HG03108 (cell line): ENCODE measurements around the gene SLC1A7.

Experiments used
- ATAC-seq: cut with Tn5 transposase; IDR thresholded peaks from one replicate; pipeline ENCODE4 v1.9.1; 2021; ENCODE audit warnings: moderate library complexity; ENCODE audit not compliant: unreplicated experiment

SLC1A7 gene

DNA sequence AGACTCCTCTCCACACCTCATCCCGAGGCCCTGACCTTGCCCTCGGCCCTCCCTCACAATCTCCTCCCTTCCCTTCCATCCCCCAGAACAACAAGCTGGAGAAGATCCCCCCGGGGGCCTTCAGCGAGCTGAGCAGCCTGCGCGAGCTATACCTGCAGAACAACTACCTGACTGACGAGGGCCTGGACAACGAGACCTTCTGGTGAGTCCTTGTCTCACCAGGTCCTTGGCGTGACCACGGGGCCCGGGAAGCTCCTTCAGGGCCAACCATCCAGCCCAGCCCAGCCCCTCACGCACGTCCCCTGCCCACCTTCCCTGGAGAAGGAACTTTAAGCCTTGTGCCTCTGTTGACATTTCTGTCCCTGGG lies 64.9 kb downstream of the SLC1A7 start:
- ATAC-seq: no peak

DNA sequence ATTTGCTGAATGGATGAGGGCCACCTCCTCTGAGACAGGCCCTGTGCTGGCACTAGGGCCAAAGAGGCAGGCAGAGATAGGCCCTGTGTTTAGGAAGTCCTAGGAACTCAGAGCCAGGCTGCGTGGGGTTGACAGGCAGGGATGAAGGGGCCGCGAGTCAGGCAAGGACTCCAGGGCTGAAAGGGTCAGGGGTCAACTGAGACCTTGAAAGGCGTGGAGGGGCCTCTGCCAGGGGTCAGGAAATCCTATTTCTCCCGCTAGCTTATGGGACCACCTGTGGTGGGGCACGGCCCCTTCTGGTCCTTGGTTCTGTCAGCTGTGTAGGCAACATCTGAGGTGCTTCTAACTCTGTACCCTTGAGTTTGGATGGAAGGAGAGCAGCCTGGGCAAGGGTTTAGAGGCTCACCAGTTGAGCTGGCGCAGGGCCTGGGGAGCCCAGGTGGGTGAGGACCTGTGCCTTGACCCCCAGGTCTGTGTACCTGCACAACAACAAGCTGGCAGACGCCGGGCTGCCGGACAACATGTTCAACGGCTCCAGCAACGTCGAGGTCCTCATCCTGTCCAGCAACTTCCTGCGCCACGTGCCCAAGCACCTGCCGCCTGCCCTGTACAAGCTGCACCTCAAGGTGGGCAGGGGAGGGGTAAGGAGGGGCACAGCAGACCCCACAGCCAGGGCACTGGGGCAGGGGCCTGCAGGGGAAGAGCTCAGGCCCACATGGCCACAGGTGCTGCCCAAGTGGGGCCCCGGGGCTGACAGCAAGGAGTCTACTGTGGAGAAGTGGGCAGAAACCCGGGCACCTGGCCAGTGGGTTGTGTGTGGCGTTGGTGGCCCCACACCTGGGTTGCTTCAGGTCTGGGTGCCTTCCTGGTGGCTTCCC lies 65.5 kb downstream of the SLC1A7 start:
- ATAC-seq: no peak

DNA sequence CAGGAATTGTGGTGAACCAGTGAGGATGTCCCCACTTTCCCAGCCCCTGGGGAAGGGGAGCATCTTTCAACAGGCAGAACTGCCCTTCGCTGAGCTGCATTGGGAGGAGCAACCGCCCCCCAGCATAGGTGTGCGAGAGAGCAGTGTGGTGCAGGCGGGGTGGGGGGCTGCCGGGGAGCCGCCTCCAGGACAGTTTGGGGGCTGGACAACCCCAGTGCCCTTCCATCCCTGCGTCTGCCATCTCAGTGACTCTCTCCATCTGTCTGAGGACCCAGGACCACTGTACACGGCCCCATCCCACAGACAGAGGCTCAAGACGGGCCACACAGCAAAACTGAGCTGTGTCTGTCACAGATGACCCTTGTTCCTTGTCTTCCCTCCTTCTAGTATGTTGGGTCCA lies 66.3 kb downstream of the SLC1A7 start:
- no peak for ATAC-seq

DNA sequence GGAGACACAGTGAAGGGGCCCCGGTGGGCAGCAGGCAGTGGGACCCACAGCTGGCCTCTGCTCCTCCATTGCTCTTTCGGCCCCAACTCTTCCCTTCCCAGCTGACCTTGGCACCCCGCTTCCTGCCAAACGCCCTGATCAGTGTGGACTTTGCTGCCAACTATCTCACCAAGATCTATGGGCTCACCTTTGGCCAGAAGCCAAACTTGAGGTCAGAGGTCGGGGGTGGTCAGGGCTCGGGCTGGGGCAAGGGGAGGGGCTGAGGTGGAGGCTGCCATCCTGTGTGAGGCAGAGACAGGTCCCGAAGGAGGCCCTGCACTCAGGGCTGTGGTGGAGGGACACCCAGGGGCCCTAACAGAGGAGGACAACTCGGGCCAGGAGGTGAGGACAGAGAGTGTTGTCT lies 66.7 kb downstream of the SLC1A7 start:
- ATAC-seq: no peak

DNA sequence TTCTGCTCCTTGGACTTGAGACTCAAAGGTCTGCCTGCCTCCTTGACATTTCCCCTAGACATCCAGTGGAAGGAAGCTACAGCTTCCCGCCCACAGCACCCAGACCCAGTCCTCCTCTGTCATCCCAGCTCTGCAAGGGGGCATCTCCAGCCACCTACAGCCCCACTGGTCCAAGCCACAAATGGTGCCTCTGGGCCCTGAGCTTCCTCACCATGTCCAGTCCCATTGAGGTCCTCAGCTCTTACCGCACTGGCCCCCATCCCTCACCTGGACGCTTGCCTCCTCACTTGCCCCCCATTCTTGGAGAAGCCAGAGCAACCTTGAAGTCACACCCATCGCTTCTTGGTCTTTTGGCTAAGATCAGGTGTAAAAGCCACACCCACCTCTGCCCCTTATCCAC lies 67.2 kb downstream of the SLC1A7 start:
- no peak for ATAC-seq

DNA sequence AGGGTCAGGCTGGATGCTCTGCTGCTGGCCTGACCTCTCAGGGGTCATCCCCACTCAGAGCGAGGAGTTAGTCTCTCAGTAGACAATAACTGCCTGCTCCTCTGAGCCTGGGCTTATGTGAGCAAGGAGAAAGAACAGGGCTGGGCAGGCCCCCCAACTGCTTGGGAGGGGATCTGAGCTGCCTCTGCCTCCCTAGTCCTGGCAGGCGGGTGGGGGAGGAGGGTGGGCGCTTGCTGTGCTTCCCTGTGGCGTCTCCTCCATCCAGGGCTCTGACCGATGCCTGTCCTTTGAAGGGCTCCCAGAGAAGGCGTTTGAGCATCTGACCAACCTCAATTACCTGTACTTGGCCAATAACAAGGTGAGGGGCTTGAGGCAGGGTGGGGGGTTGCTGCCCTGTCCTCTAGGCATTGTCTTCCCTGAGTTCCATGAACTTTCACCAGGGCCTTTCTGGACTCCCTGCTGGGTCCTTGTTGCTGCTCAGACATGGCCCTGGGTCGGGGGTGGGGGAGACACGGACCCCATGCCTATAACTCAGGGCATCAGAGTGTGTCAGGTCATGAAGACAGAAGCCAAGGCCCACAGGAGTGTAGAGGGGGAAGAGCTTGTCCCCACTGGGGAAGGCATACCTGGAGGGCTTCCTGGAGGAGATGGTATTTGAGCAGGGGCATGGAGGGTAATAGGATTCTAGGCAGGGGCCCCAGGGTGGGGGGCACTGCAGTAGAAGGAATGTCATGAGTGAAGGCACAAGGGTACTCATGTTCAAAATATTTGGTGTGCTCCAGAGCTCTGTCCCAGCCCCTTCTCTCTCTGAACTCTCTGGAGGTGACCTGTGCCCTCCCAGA lies 67.9 kb downstream of the SLC1A7 start:
- no peak for ATAC-seq

DNA sequence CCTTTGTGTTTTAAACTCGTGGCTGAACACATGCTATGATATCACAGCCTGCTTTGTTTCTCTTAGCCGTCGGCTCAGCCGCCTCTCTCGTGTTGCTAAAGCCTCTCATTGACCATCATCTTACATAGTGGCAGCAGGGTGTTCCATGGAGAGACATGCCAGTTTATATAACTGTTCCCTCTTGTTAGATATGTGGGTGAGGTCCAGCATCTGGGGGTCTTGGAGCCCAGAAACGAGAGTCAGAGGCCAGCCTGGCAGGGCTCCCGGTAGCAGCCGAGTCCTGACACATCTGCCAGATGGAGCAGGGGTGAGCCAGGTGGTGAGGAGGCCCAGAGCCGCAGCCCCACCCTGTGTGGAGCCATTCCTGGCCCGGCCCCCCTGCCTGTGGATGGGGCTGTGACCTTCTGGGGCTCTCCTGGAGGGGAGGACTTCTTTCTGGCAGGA lies 68.5 kb downstream of the SLC1A7 start:
- no peak for ATAC-seq

DNA sequence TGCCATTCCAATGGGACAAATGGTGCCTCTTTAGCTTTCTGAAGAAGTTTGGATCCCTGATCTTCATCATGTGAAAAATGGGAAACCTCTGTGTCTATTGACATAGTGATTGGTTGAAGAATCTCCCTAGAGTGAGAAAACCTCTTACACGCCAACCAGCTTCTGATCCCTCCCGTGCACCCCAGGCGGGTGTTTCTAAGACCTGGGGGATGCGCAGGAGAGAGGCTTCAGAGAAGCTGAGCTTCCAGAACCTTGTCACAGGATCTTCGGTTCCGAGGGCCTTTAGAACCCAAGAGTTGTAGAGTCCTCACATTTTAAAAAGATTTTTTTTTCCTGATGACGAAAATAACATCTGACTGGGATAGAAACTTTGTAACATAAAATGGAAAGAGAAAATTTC lies 69.2 kb downstream of the SLC1A7 start:
- no peak for ATAC-seq

DNA sequence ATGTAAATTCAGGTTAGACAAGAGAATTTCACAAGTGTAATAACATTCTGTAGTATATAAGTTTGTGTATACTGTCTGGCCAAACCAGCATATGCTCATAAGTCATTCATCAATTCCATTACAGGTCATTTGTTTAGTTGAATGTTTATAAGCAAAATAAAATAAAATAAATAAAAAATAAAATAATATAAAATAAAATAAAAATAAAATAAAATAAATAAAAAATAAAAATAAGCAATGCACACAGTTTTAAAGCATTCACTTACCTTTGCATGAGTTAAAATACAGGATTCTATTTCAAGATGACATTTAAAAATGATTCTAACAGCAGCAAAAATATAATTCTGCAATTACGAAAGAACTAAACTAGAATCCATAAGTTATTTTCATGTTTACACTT lies 70.5 kb downstream of the SLC1A7 start:
- no peak for ATAC-seq

DNA sequence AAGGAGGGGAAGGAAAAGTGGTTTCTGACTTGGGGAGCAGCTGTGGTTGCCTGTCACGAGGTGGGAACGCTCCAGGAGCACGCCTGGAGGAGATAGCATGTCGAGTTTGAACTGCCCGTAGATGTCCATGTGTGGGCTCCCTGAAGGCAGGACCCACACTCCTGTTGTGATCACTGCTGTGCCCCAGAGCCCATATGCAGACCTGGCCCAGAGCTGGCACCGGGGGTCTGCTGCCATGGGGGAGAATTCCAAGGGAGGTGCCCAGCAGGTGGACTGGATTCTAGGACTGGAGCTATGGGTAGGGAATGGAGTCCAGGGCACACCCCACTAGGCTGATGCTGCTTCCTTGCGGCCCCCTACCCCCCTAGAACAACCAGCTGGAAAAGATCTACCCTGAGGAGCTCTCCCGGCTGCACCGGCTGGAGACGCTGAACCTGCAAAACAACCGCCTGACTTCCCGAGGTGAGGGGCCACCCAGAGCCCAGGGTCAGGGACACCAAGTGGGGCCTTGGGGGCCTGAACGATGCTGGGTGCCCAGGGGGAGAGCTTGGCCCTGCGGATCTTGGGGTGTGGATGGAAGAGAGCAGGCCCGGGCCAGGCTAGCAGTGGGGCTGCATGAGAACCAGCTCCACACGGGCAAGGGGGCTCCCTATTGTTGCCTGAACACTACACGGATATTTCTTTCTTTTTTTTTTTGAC lies 71.1 kb downstream of the SLC1A7 start:
- no peak for ATAC-seq

DNA sequence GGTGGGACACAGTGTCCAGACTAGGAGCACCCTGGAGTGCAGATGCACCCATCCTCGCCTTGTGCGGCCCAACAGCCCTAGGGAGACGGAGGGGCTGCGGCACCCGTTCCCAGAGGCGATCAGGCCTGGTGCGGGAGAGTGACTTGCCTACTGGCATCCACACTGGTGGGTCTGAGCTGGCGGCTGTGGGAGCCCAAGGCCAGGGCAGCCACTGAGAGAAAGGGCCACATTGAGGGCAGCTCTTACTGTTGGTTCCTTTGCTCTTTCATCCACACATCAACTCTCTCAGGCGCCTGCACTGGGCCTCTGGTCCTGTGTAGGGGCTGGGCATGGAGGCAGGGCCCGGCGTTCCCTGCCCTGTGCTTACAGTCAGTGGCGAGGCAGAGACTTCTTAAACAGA lies 71.8 kb downstream of the SLC1A7 start:
- ATAC-seq: no peak

DNA sequence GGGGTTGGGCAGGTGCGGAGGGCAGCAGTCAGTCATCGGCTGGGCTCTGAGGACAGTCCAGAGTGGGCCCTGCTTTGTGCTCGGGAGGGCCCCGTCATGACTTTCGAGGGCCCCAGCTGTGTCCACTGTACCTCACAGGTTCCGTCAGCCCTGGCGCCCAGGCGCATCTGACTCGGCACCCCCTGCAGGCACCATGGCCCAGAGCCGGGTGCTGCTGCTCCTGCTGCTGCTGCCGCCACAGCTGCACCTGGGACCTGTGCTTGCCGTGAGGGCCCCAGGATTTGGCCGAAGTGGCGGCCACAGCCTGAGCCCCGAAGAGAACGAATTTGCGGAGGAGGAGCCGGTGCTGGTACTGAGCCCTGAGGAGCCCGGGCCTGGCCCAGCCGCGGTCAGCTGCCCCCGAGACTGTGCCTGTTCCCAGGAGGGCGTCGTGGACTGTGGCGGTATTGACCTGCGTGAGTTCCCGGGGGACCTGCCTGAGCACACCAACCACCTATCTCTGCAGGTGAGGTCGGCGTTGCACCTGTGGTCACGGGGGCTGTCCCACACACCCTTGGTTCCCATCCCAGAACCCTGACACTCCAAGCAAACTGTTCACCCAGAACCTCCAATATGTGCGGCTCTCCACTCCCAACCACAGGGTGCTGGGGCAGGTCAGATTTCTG lies 72.6 kb downstream of the SLC1A7 start:
- no peak for ATAC-seq

DNA sequence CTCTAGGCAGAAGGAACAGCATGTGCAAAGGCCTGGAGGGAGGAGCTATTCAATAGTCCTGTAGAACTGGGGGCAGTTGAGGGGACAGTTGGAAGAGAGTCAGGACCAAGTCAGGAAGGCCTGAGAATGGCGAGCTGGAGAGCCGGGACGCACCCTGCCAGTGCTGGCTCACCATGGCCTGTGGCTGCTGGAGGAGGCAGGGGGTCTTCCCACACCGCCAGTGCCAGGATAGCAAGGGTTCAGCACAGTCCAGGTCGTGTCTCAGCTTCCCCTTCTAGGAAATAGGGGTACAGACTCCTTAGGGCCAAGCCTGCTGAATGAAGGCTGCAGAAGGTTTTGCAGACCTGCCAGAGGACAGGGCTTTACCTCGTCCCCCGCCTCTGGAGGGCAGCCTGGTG lies 73.2 kb downstream of the SLC1A7 start:
- no peak for ATAC-seq

DNA sequence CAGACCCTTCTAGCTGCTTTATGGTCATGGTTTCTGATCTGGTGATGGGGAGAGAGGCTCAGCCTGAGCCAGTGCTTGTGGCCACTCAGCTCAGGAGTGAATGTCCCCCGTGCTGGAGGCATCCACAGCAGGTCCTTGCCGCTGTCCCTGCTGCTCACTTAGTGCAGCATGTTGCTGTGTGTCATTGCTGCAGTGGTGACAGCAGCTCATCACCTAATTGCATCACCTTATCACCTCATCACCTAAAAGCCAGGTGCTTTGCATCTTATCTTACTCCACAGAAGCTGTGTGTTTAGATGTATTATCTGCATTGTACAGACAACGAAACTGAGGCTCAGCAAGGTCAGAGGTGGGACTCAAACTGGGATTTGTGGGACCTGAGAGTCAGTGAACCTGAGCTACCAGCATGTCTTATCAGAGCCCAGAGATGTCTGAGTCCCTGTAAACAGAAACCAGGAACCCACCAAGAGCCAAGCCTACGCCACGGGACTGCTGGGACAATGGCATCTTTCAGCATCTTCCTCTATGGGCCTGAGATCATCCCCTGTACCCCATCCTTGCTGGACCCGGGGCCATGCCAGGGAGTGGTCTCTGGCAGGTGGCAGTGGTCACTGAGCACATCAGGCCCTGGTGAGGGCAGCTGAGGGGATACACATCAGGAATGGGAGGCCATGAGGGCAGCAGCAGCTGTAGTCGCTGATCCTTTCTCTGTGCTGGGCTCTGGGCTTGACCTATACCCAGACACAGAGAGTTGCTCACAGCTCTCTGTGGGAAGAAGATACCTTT lies 73.9 kb downstream of the SLC1A7 start:
- no peak for ATAC-seq

DNA sequence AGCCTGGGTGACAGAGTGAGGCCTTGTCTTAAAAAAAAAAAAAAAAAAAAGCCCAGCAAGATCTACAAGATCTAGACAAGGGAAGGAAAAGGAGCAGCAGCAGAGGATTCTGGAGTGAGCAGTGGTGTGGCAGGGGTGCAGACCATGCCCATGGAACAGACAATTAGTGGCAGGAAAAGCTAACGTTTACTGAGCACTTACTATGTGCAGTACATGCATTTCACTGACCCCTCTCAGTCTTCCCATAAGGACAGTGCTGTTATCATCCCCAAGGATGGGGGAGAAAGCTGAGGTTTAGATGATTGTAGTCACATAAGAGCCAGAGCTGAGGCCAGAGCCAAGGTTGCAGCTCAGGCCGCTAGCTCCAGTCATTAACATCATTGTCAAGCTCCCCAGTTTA lies 74.6 kb downstream of the SLC1A7 start:
- no peak for ATAC-seq

DNA sequence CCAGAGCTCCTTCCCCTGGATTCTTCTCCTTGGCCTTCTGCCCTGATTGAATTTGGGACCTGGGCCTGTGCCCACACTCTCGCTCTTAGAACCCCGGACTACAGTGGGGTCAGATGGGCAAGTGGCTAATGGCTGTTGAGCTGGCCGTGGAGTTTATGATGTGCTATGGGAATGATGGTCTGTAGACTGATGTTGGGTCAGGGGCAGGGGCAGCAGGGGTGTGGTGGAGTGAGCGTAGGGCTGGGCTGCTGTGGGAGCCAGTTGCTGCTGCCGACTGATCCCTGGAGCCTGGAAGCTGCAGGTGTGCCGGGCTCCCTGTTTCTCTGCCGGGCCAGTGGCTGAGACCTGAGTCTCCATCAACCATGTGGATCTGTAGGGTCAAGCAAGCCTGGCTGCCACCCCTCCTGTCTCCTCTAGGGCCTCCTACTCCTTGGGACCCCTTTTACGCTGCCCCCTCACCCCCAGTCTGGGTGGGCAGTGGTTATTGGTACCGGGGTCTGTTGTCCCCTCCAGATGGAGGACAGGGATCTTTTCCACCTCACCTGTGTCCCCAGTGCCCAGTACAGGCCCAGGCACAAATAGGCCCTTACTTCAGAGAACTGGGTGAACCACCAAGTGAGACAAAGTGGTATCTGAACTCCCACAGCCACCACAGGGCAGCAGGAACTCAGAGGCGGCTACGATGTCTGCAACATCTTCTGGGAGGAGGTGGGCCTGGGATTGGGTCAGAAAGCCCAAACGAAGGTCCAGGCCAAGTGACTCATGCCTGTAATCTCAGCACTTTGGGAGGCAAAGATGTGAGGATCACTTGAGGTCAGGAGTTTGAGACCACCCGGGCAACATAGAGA lies 75.3 kb downstream of the SLC1A7 start:
- no peak for ATAC-seq

DNA sequence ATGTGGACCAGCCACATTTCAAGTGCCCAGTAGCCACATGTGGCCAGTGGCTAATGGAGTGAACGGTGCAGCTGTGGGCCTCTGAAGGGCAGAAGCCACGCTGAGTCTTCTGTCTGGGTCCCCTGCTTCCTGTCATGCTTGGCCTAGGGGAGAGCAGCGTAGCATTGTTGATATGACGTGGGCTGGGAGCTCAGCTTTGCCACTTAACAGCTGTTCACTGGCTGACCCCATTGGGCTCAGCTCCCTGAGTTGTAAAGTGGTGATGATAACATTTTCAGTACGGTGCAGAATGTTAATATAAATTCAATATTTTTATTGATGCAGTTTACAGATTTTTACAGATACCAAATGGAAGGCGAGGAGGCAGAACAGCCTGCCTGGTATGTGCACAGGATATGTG lies 76.0 kb downstream of the SLC1A7 start:
- ATAC-seq: no peak

DNA sequence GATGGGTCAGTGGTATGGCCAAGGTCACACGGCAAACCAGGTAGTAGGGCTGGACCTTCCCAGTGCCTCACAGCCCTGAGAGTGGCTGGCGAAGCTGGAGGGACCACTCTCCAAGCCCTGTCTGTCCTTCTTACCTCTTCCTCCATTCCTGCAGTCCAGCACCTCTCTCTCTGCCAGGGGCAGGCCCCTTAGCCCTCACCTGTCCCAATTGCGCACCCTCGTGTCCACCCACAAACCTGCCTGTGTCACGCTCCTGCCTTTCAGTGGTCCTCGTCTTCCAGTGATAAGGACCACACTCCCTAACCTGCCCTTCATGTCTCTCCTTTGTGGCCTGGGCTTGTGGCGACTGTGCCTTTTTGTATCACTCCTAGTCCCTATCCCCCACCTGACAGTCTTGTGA lies 77.0 kb downstream of the SLC1A7 start:
- no peak for ATAC-seq

DNA sequence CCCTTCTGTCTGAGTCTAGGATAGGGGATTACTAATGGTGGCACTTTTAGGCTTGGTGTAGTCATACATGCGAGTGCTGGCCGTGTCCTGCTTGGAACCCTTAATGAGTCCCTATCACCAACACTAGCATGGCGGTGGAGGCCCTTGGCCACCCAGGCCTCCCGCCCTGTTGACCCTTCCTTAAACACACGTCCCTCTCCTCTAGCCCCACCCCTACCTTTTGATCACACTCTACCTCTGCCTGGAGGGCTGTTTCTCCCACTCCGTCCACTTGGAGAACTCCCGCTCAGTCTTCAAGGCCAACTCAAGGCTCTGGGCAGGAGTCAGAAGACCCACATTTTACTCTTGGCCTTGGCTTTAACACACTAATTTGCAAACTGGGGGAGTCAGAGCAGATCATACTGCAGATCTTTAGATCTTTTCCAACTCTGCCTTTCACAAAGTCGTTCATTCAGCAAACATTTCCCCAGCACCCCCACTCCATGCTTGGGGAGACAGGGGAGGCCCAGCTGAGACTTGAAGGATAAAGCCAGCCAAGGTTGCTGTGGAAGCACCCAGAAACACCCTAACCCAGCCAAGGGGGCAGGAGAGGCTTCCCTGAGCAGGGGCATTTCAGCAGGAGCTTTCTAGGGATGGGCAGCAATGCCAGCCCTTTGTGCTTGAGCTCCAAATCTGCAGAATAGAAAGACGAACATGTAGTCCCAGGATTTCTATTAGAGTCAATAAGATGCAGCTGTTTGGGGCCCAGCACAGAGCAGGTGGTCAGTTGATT lies 78.5 kb downstream of the SLC1A7 start:
- ATAC-seq: no peak
